ENCODE measurements around the gene HOXC10.

Gene HOXC10

DNA sequence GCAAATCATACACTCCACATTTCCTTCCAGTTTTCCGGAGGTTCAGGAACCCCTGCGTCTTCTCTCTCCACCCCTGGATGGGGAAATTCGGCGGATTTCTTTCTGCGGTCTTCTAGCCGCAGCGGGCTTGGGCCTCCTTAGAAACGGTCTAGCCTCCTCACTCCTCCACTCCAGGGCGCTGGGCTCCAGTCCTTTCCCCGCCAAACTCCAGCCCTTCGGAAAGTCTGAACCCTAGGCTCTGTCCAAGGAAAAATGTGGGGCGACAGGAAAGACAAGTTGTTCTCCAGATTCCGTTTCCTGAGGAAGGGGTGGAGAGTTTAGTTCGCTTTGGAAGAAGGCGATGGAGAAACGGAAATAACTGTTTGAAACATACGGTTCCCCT, 1.4 kb upstream of the HOXC10 start:
- Histone ChIP-seq H3K36me3 (ENCODE audit: control insufficient read depth, low read length) (no peaks in the 10 kb centered on the region), H3K4me3 (ENCODE audit: low read length) (peak overlapping the region; percentile 67), H3K4me2 (ENCODE audit: low read length) (peak overlapping the region; percentile 82), H3K4me1 (ENCODE audit: control insufficient read depth, low read length) (peaks cover 40% of the 10 kb centered on the region), H3F3A (ENCODE audit: control insufficient read depth, insufficient read depth) (peaks cover 6% of the 10 kb centered on the region; the same call in 1 of the 2 replicates), H3K27ac (ENCODE audit: low read depth, low read length) (peak overlapping the region; percentile 28), H3K27me3 (ENCODE audit: control insufficient read depth, low read length) (peaks cover 74% of the 10 kb centered on the region), H3K9me2 (replicated peaks; ENCODE audit: control insufficient read depth, low read length) (no peaks in the 10 kb centered on the region), H3K79me2 (ENCODE audit: control insufficient read depth, low read length) (no peaks in the 10 kb centered on the region), H4K20me1 (ENCODE audit: control insufficient read depth, insufficient read depth, low read depth, low read length) (peaks cover 3% of the 10 kb centered on the region; the same call in 1 of the 2 replicates), H3K9me3 (ENCODE audit: control insufficient read depth, insufficient read depth, low read length) (no peaks in the 10 kb centered on the region)
- TF ChIP-seq, protein P1, sequence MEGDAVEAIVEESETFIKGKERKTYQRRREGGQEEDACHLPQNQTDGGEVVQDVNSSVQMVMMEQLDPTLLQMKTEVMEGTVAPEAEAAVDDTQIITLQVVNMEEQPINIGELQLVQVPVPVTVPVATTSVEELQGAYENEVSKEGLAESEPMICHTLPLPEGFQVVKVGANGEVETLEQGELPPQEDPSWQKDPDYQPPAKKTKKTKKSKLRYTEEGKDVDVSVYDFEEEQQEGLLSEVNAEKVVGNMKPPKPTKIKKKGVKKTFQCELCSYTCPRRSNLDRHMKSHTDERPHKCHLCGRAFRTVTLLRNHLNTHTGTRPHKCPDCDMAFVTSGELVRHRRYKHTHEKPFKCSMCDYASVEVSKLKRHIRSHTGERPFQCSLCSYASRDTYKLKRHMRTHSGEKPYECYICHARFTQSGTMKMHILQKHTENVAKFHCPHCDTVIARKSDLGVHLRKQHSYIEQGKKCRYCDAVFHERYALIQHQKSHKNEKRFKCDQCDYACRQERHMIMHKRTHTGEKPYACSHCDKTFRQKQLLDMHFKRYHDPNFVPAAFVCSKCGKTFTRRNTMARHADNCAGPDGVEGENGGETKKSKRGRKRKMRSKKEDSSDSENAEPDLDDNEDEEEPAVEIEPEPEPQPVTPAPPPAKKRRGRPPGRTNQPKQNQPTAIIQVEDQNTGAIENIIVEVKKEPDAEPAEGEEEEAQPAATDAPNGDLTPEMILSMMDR (IDR thresholded peaks at IDR 0.05; ENCODE audit: low read depth, low read length, poor library complexity, severe bottlenecking): no peak

DNA sequence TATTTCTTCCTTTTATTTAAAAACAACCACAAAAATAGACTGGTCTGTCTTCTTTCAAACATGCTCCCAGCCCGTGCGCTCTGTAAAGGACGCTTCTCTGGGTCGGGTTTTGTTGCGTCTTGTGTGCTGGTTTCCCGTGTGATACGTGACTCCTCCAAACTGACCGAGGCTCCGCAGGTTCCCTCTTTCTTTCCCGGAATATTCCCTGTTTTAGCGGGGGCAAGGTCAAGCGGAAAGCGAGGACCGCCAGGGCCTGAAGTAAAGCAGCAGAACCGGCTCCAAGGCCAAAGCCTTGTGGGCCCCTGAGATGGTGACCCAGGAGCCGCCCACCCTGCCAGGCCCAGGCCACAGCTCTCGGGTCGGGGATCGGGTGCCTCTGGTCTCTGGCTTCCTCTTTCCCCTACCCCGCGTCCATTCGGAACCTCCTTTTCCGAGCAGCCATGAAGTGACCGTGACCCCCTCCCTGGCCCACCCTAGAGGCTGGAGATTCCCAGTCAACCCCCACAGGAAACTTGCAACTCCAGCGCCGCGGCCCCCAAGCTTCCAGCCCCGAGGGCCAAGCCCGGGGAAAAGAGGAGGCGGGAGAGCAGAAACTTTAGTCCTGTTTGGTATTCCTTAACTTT, 885 bp upstream of the HOXC10 start:
- Histone ChIP-seq H3K27ac (ENCODE audit: low read depth, low read length) (peak overlapping the region; percentile 28), H3K4me3 (ENCODE audit: low read length) (peak overlapping the region; percentile 67), H3K27me3 (ENCODE audit: control insufficient read depth, low read length) (peaks cover 73% of the 10 kb centered on the region), H3F3A (ENCODE audit: control insufficient read depth, insufficient read depth) (peaks cover 6% of the 10 kb centered on the region; the same call in 1 of the 2 replicates), H3K4me2 (ENCODE audit: low read length) (peak overlapping the region; percentile 82), H4K20me1 (ENCODE audit: control insufficient read depth, insufficient read depth, low read depth, low read length) (peaks cover 6% of the 10 kb centered on the region; the same call in 1 of the 2 replicates), H3K9me2 (replicated peaks; ENCODE audit: control insufficient read depth, low read length) (no peaks in the 10 kb centered on the region), H3K36me3 (ENCODE audit: control insufficient read depth, low read length) (no peaks in the 10 kb centered on the region), H3K4me1 (ENCODE audit: control insufficient read depth, low read length) (peaks cover 43% of the 10 kb centered on the region), H3K9me3 (ENCODE audit: control insufficient read depth, insufficient read depth, low read length) (no peaks in the 10 kb centered on the region), H3K79me2 (ENCODE audit: control insufficient read depth, low read length) (no peaks in the 10 kb centered on the region)
- TF ChIP-seq, protein P1 (IDR thresholded peaks at IDR 0.05; ENCODE audit: low read depth, low read length, poor library complexity, severe bottlenecking): no peak
- no peak for TF ChIP-seq EZH2phosphoT487 (IDR thresholded peaks at IDR 0.05; ENCODE audit: borderline replicate concordance, low read length)

DNA sequence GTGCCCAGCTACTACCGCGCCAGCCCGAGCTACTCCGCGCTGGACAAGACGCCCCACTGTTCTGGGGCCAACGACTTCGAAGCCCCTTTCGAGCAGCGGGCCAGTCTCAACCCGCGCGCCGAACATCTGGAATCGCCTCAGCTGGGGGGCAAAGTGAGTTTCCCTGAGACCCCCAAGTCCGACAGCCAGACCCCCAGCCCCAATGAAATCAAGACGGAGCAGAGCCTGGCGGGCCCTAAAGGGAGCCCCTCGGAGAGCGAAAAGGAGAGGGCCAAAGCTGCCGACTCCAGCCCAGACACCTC, 697 bp downstream of the HOXC10 start:
- peaks cover 8% of the 10 kb centered on the region; the same call in 1 of the 2 replicates for H3F3A ChIP-seq (ENCODE audit: control insufficient read depth, insufficient read depth)
- H4K20me1 ChIP-seq (ENCODE audit: control insufficient read depth, insufficient read depth, low read depth, low read length): peaks cover 6% of the 10 kb centered on the region; the same call in 1 of the 2 replicates
- no peak overlapping the region for H3K4me3 ChIP-seq (ENCODE audit: low read length)
- H3K27ac ChIP-seq (ENCODE audit: low read depth, low read length): no peak overlapping the region
- H3K27me3 ChIP-seq (ENCODE audit: control insufficient read depth, low read length): peaks cover 79% of the 10 kb centered on the region
- peaks cover 55% of the 10 kb centered on the region for H3K4me1 ChIP-seq (ENCODE audit: control insufficient read depth, low read length)
- no peaks in the 10 kb centered on the region for H3K79me2 ChIP-seq (ENCODE audit: control insufficient read depth, low read length)
- no peaks in the 10 kb centered on the region for H3K9me2 ChIP-seq (replicated peaks; ENCODE audit: control insufficient read depth, low read length)
- no peaks in the 10 kb centered on the region for H3K9me3 ChIP-seq (ENCODE audit: control insufficient read depth, insufficient read depth, low read length)
- TF ChIP-seq EZH2phosphoT487 (IDR thresholded peaks at IDR 0.05; ENCODE audit: borderline replicate concordance, low read length): no peak
- TF ChIP-seq, protein P1 (IDR thresholded peaks at IDR 0.05; ENCODE audit: low read depth, low read length, poor library complexity, severe bottlenecking): no peak
- H3K4me2 ChIP-seq (ENCODE audit: low read length): no peak overlapping the region
- no peaks in the 10 kb centered on the region for H3K36me3 ChIP-seq (ENCODE audit: control insufficient read depth, low read length)

Data from DOHH2 (cell line).